ENCODE results near the gene RGS8.

The RGS8 gene

GRCh38 chr1:182725259-182726255, 41.2 kb upstream of the RGS8 start:
- H3K36me3 ChIP-seq (ENCODE audit: insufficient read depth, low read length), result no peaks in the 10 kb centered on the region
- no peak overlapping the region for H3K9ac ChIP-seq (ENCODE audit: low read depth, low read length, poor library complexity, severe bottlenecking)
- H3K4me3 ChIP-seq (ENCODE audit: low read length, poor library complexity, severe bottlenecking), result no peak overlapping the region
- no peak overlapping the region for H3K4me2 ChIP-seq (ENCODE audit: low read depth, low read length, poor library complexity, severe bottlenecking)
- no peaks in the 10 kb centered on the region for H3K79me2 ChIP-seq (ENCODE audit: insufficient read depth, low read length)
- no peaks in the 10 kb centered on the region for H3K9me3 ChIP-seq (ENCODE audit: insufficient read depth, low read depth, low read length)
- no peaks in the 10 kb centered on the region for H4K20me1 ChIP-seq (ENCODE audit: insufficient read depth, low read length, poor library complexity, severe bottlenecking)
- no peaks in the 10 kb centered on the region for H3K27me3 ChIP-seq (ENCODE audit: insufficient read depth, low read length, poor library complexity, severe bottlenecking)
- no peaks in the 10 kb centered on the region for H3K4me1 ChIP-seq (ENCODE audit: insufficient read depth, low read length, poor library complexity, severe bottlenecking)
- H2AFZ ChIP-seq (ENCODE audit: low read length), result 0 out of 2 replicates have a peak overlapping the region, but pooled peaks have one; percentile 16
- H3K9me2 ChIP-seq (replicated peaks; ENCODE audit: low read depth, low read length), result no peaks in the 10 kb centered on the region
- no peaks in the 10 kb centered on the region for H3F3A ChIP-seq (ENCODE audit: low read depth)
- TF ChIP-seq CTCF (conservative IDR thresholded peaks at IDR 0.05; ENCODE audit: low read length), result no peak
- TF ChIP-seq EZH2phosphoT487 (IDR thresholded peaks at IDR 0.05; ENCODE audit: borderline replicate concordance), result no peak

DNA sequence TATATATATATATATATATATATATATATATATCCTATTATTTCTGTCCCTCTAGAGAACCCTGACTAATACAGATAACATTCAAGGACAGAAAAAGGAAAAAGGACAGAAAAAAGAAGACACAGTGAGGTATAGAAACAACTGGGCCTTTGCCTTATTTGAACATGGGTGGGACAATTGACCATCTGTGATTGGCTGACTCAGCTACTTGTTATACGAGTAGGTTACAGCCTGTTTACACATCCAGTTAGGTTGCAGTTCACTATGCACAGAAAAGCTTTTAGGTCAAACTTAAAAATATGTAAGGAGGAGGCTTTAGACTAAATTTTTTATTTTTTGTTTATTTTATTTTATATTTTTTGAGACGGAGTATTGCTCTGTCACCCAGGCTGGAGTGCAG, 39.8 kb upstream of the RGS8 start:
- Histone ChIP-seq H3K4me1 (ENCODE audit: insufficient read depth, low read length, poor library complexity, severe bottlenecking) (no peaks in the 10 kb centered on the region), H3K4me3 (ENCODE audit: low read length, poor library complexity, severe bottlenecking) (no peak overlapping the region), H3K9ac (ENCODE audit: low read depth, low read length, poor library complexity, severe bottlenecking) (no peak overlapping the region), H3K27me3 (ENCODE audit: insufficient read depth, low read length, poor library complexity, severe bottlenecking) (no peaks in the 10 kb centered on the region), H4K20me1 (ENCODE audit: insufficient read depth, low read length, poor library complexity, severe bottlenecking) (no peaks in the 10 kb centered on the region), H2AFZ (ENCODE audit: low read length) (no peak overlapping the region), H3F3A (ENCODE audit: low read depth) (no peaks in the 10 kb centered on the region), H3K9me3 (ENCODE audit: insufficient read depth, low read depth, low read length) (no peaks in the 10 kb centered on the region), H3K36me3 (ENCODE audit: insufficient read depth, low read length) (no peaks in the 10 kb centered on the region), H3K79me2 (ENCODE audit: insufficient read depth, low read length) (no peaks in the 10 kb centered on the region), H3K4me2 (ENCODE audit: low read depth, low read length, poor library complexity, severe bottlenecking) (no peak overlapping the region), H3K9me2 (replicated peaks; ENCODE audit: low read depth, low read length) (no peaks in the 10 kb centered on the region)
- TF ChIP-seq EZH2phosphoT487 (IDR thresholded peaks at IDR 0.05; ENCODE audit: borderline replicate concordance), result no peak
- TF ChIP-seq CTCF (conservative IDR thresholded peaks at IDR 0.05; ENCODE audit: low read length), result no peak

DNA sequence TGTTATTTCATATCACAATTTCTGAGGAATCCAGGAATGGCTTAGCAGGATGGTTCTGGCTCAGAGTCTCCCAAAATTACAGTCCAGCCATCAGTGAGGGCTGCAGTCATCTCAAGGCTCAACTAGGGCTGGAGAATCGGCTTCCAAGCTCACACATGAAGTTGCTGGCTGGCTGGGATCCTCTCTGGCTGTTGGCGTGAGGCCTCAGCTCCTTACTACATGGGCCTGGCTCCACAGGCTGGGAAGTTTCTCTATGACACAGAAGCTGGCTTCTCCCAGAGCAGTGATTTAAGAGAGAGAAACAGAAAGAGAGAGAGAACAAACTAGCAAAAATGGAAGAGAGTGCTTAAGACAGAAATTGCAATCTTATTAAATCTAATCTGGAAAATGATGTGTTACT, 38.8 kb upstream of the RGS8 start:
- Histone ChIP-seq H3K9me3 (ENCODE audit: insufficient read depth, low read depth, low read length) (no peaks in the 10 kb centered on the region), H3K79me2 (ENCODE audit: insufficient read depth, low read length) (no peaks in the 10 kb centered on the region), H3K27me3 (ENCODE audit: insufficient read depth, low read length, poor library complexity, severe bottlenecking) (no peaks in the 10 kb centered on the region), H3K4me1 (ENCODE audit: insufficient read depth, low read length, poor library complexity, severe bottlenecking) (peaks cover 1% of the 10 kb centered on the region), H4K20me1 (ENCODE audit: insufficient read depth, low read length, poor library complexity, severe bottlenecking) (no peaks in the 10 kb centered on the region), H3K36me3 (ENCODE audit: insufficient read depth, low read length) (no peaks in the 10 kb centered on the region), H3F3A (ENCODE audit: low read depth) (no peaks in the 10 kb centered on the region), H3K4me2 (ENCODE audit: low read depth, low read length, poor library complexity, severe bottlenecking) (no peak overlapping the region), H3K9me2 (replicated peaks; ENCODE audit: low read depth, low read length) (no peaks in the 10 kb centered on the region), H3K9ac (ENCODE audit: low read depth, low read length, poor library complexity, severe bottlenecking) (no peak overlapping the region), H3K4me3 (ENCODE audit: low read length, poor library complexity, severe bottlenecking) (no peak overlapping the region), H2AFZ (ENCODE audit: low read length) (no peak overlapping the region)
- TF ChIP-seq CTCF (conservative IDR thresholded peaks at IDR 0.05; ENCODE audit: low read length), result no peak
- TF ChIP-seq EZH2phosphoT487 (IDR thresholded peaks at IDR 0.05; ENCODE audit: borderline replicate concordance), result no peak

Measured in Loucy (cell line).